Measurements from ENCODE around the gene TCF3.

The TCF3 gene

GRCh38 chr19:1634938-1635243 lies 17.5 kb downstream of the TCF3 start:
- DNase-seq (ENCODE audit: low spot score): no peak
- no peak for TF ChIP-seq CTCF (IDR thresholded peaks at IDR 0.05; ENCODE audit: extremely low read depth, insufficient read depth, missing control alignments)
- in situ Hi-C loops (cut with MboI; ENCODE audit: low pct_unique_long_range_greater_than_20kb, low sequenced_read_pairs, unreplicated experiment): no loop called here

GRCh38 chr19:1634242-1634937 lies 18.0 kb downstream of the TCF3 start:
- in situ Hi-C loops (cut with MboI; ENCODE audit: low pct_unique_long_range_greater_than_20kb, low sequenced_read_pairs, unreplicated experiment): no loop called here
- no peak for DNase-seq (ENCODE audit: low spot score)
- no peak for TF ChIP-seq CTCF (IDR thresholded peaks at IDR 0.05; ENCODE audit: extremely low read depth, insufficient read depth, missing control alignments)

- TF ChIP-seq CTCF (IDR thresholded peaks at IDR 0.05; ENCODE audit: extremely low read depth, insufficient read depth, missing control alignments): no peak
- in situ Hi-C loops (cut with MboI; ENCODE audit: low pct_unique_long_range_greater_than_20kb, low sequenced_read_pairs, unreplicated experiment): no loop called here
- no peak for DNase-seq (ENCODE audit: low spot score)
Observed at GRCh38 chr19:1633269-1633826, 19.1 kb downstream of the TCF3 start.

- in situ Hi-C loops (cut with MboI; ENCODE audit: low pct_unique_long_range_greater_than_20kb, low sequenced_read_pairs, unreplicated experiment): no loop called here
- no peak for DNase-seq (ENCODE audit: low spot score)
- no peak for TF ChIP-seq CTCF (IDR thresholded peaks at IDR 0.05; ENCODE audit: extremely low read depth, insufficient read depth, missing control alignments)
Observed at GRCh38 chr19:1632462-1633268, 19.8 kb downstream of the TCF3 start.

- no peak for TF ChIP-seq CTCF (IDR thresholded peaks at IDR 0.05; ENCODE audit: extremely low read depth, insufficient read depth, missing control alignments)
- DNase-seq (ENCODE audit: low spot score): no peak
- in situ Hi-C loops (cut with MboI; ENCODE audit: low pct_unique_long_range_greater_than_20kb, low sequenced_read_pairs, unreplicated experiment): no loop called here
Observed at GRCh38 chr19:1631557-1632100, 20.8 kb downstream of the TCF3 start.

GRCh38 chr19:1630811-1631210 lies 21.6 kb downstream of the TCF3 start:
- in situ Hi-C loops (cut with MboI; ENCODE audit: low pct_unique_long_range_greater_than_20kb, low sequenced_read_pairs, unreplicated experiment): no loop called here

More at GRCh38 chr19:1630811-1631210, 21.6 kb downstream of the TCF3 start:
- TF ChIP-seq CTCF (IDR thresholded peaks at IDR 0.05; ENCODE audit: extremely low read depth, insufficient read depth, missing control alignments): no peak
- no peak for DNase-seq (ENCODE audit: low spot score)
